Smooth muscle cell (in vitro differentiated cells): ENCODE results near the gene KCNT2. TPM values are rescaled to one million over a fixed set of nuclear protein-coding genes. Genes with fewer than 3 reads are reported as not detected.

ENCODE experiments used
- DNase-seq: peaks from one replicate; lab custom pipeline; 2025; ENCODE audit not compliant: unreplicated experiment; lab: John Stamatoyannopoulos, UW
- H2AFZ ChIP-seq: fragments of 200-600 bp; sonication (generic); 2 replicates; pipeline ENCODE4 v1.6.0; 2016; ENCODE audit warnings: antibody characterized with exemption, low read depth, mild to moderate bottlenecking
- H3F3A ChIP-seq: fragments of 200-600 bp; sonication (generic); 2 replicates; pipeline ENCODE4 v1.6.0; 2017; ENCODE audit warnings: antibody characterized with exemption, low read depth
- H3K27ac ChIP-seq: fragments of 200-600 bp; sonication (generic); 2 replicates; pipeline ENCODE4 v1.5.1; 2016; ENCODE audit warnings: low read depth, mild to moderate bottlenecking
- H3K27me3 ChIP-seq: fragments of 200-600 bp; sonication (generic); 2 replicates; pipeline ENCODE4 v1.6.1; 2016; ENCODE audit warnings: low read depth, mild to moderate bottlenecking
- H3K36me3 ChIP-seq: fragments of 200-600 bp; sonication (generic); 2 replicates; pipeline ENCODE4 v1.5.1; 2016; ENCODE audit warnings: low read depth
- H3K4me1 ChIP-seq: fragments of 200-600 bp; sonication (generic); 2 replicates; pipeline ENCODE4 v1.5.1; 2016; ENCODE audit warnings: low read depth
- H3K4me2 ChIP-seq: fragments of 200-600 bp; sonication (generic); 2 replicates; pipeline ENCODE4 v1.6.0; 2016; ENCODE audit warnings: mild to moderate bottlenecking
- H3K4me3 ChIP-seq: fragments of 200-600 bp; sonication (generic); 2 replicates; pipeline ENCODE4 v1.5.1; 2016; ENCODE audit warnings: mild to moderate bottlenecking
- H3K79me2 ChIP-seq: fragments of 200-600 bp; sonication (generic); 2 replicates; pipeline ENCODE4 v1.6.0; 2016; ENCODE audit warnings: low read depth, mild to moderate bottlenecking
- H3K9ac ChIP-seq: fragments of 200-600 bp; sonication (generic); 2 replicates; pipeline ENCODE4 v1.6.0; 2016; ENCODE audit warnings: low read depth
- H3K9me3 ChIP-seq: fragments of 200-600 bp; sonication (generic); replicated peaks from 2 replicates; pipeline ENCODE4 v1.5.1; 2016; ENCODE audit warnings: low read depth
- H4K20me1 ChIP-seq: fragments of 200-600 bp; sonication (generic); 2 replicates; pipeline ENCODE4 v1.6.0; 2016; ENCODE audit warnings: low read depth
- WGBS: methylation state at CpG from one replicate; pipeline ENCODE4 v1.1.7; 2016; ENCODE audit warnings: low lambda C conversion rate; 5-methylcytosine and 5-hydroxymethylcytosine counted together
- polyA plus RNA-seq: library from polyadenylated mRNA; unstranded; fragments of >200 nt; fragmentation: Nextera tagmentation; extraction: Ambion mirVana; gene quantifications from 2 replicates; pipeline ENCODE4 v1.2.1, GENCODE V29; 2016
- total RNA-seq: library from RNA; depleted of rRNA; stranded (reverse); fragments of >200 nt; gene quantifications from 2 replicates; pipeline ENCODE4 v1.2.3, GENCODE V29; 2014
- TF ChIP-seq, protein P1 (sequence below): fragments of 200-600 bp; sonication (generic); IDR thresholded peaks from 2 replicates; pipeline ENCODE4 v1.5.1; 2017; ENCODE audit warnings: borderline replicate concordance, mild to moderate bottlenecking, antibody characterized with exemption; ENCODE audit not compliant: insufficient read depth, poor library complexity, severe bottlenecking

The KCNT2 gene
- total and polyA plus RNA-seq, 2 experiments from 2014 or later = 1.3 to 2.7 TPM

DNA sequence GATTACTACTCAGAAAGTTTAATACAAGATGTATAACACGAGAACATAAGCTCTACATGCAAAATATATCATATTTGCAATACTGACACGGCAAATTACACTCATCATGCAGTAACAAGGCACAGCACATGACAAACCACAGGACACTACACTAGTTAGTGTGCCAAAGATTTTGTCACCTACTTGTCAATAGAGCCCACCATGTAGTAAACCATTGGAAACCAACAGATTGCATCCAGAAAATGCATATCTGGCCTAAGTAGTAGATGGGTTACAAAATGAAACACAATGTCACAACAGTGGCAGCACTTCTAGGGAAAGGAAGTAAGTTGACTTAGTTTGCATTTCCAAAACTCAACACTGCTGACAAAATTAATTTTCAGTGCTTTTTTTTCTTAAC, 288.9 kb downstream of the KCNT2 start:
- no peak overlapping the region for H3K9ac ChIP-seq
- H3F3A ChIP-seq = no peaks in the 10 kb centered on the region
- no peaks in the 10 kb centered on the region for H3K4me1 ChIP-seq
- H3K79me2 ChIP-seq = no peaks in the 10 kb centered on the region
- H4K20me1 ChIP-seq = no peaks in the 10 kb centered on the region
- no peak overlapping the region for H3K4me3 ChIP-seq
- H3K9me3 ChIP-seq = no peaks in the 10 kb centered on the region
- DNase-seq = no peak
- 95% methylated on average over 2 of the region's 2 CpGs for WGBS
- H3K27ac ChIP-seq = no peak overlapping the region
- no peak overlapping the region for H2AFZ ChIP-seq
- H3K27me3 ChIP-seq = no peaks in the 10 kb centered on the region
- TF ChIP-seq, protein P1, sequence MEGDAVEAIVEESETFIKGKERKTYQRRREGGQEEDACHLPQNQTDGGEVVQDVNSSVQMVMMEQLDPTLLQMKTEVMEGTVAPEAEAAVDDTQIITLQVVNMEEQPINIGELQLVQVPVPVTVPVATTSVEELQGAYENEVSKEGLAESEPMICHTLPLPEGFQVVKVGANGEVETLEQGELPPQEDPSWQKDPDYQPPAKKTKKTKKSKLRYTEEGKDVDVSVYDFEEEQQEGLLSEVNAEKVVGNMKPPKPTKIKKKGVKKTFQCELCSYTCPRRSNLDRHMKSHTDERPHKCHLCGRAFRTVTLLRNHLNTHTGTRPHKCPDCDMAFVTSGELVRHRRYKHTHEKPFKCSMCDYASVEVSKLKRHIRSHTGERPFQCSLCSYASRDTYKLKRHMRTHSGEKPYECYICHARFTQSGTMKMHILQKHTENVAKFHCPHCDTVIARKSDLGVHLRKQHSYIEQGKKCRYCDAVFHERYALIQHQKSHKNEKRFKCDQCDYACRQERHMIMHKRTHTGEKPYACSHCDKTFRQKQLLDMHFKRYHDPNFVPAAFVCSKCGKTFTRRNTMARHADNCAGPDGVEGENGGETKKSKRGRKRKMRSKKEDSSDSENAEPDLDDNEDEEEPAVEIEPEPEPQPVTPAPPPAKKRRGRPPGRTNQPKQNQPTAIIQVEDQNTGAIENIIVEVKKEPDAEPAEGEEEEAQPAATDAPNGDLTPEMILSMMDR = no peak
- no peak overlapping the region for H3K4me2 ChIP-seq
- no peaks in the 10 kb centered on the region for H3K36me3 ChIP-seq

DNA sequence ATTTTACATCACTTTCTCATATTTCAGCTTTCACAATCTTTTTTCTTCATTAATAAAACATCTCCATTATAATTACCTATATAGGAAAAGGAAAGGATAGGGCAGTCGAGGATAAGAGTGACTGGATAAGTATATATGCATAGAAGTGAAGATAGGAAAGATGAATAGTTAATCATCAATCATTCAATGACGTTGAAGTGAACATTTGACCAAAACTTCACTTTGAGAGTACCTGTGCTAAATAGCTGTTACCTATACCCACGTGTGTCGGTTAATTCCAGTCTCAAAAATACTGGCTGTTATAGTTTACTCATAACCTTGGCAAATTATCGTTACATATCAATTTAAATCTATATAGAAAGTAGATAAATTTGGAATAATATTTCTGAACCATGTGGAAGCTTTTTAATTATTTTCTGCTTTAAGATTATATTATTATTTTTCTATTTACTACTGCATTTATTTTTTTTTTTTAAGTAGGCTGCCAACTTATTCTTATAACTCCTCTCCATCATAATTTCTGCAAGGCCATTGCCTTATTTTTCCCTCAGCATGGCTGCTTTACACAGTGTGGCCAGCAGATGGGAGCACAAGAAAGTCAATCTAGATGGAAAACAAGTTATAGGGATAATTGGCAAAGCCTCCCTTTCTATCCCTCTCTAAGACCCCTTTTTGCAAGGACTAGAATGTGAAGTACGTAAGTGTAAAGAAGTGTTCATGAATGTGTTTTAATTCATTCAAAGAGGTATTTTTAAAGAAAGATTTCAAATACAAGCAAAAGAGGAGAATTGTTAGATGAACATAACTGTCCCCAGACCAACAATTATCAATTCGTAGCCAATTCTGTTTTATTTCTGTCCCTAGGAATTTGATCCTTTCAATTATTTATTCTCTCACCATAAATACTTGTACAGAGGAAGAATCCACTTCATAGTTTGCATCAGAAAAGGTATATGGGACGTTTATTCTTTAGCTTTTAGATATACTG, 290.4 kb downstream of the KCNT2 start:
- Histone ChIP-seq H3K4me3 (no peak overlapping the region), H3K27me3 (no peaks in the 10 kb centered on the region), H2AFZ (no peak overlapping the region), H3K4me1 (no peaks in the 10 kb centered on the region), H4K20me1 (no peaks in the 10 kb centered on the region), H3K9ac (no peak overlapping the region), H3K79me2 (no peaks in the 10 kb centered on the region), H3K9me3 (no peaks in the 10 kb centered on the region), H3K4me2 (no peak overlapping the region), H3F3A (no peaks in the 10 kb centered on the region), H3K36me3 (no peaks in the 10 kb centered on the region), H3K27ac (no peak overlapping the region)
- TF ChIP-seq, protein P1 = peak; percentile 66
- WGBS = 71% methylated on average over 8 of the region's 8 CpGs
- DNase-seq = no peak

- 97% methylated on average over 1 of the region's 1 CpG for WGBS
- Histone ChIP-seq H3K27me3 (no peaks in the 10 kb centered on the region), H3K9ac (no peak overlapping the region), H3K27ac (no peak overlapping the region), H4K20me1 (no peaks in the 10 kb centered on the region), H3F3A (no peaks in the 10 kb centered on the region), H3K9me3 (no peaks in the 10 kb centered on the region), H3K79me2 (no peaks in the 10 kb centered on the region), H3K4me3 (no peak overlapping the region), H3K36me3 (no peaks in the 10 kb centered on the region), H2AFZ (no peak overlapping the region), H3K4me2 (no peak overlapping the region), H3K4me1 (no peaks in the 10 kb centered on the region)
- DNase-seq = no peak
- TF ChIP-seq, protein P1 = no peak
These were observed 295.5 kb downstream of the KCNT2 start for GRCh38 chr1:196312739-196313138.
